Keratinocyte (primary cell): ENCODE data around the gene CCT7.

Source experiments
- EZH2 ChIP-seq: IDR thresholded peaks from one replicate; pipeline ENCODE4 v1.6.1; 2012; ENCODE audit warnings: inconsistent platforms, mild to moderate bottlenecking, low read length, moderate library complexity
- TF ChIP-seq, protein P1 (sequence below), 3 experiments: IDR thresholded peaks in 1 of 3; conservative IDR thresholded peaks in 1 of 3; optimal IDR thresholded peaks in 1 of 3; 2 replicates in 2 of 3; 3 replicates in 1 of 3; pipeline versions ENCODE3 to v1.5.1; 2011; ENCODE audit warnings: low read length in 3 of 3, mild to moderate bottlenecking in 3 of 3, moderate library complexity in 2 of 3, control low read depth in 1 of 3, inconsistent platforms in 1 of 3; ENCODE audit not compliant: insufficient read depth in 2 of 3; ENCODE audit errors: extremely low read depth in 1 of 3

- TF ChIP-seq, protein P1, sequence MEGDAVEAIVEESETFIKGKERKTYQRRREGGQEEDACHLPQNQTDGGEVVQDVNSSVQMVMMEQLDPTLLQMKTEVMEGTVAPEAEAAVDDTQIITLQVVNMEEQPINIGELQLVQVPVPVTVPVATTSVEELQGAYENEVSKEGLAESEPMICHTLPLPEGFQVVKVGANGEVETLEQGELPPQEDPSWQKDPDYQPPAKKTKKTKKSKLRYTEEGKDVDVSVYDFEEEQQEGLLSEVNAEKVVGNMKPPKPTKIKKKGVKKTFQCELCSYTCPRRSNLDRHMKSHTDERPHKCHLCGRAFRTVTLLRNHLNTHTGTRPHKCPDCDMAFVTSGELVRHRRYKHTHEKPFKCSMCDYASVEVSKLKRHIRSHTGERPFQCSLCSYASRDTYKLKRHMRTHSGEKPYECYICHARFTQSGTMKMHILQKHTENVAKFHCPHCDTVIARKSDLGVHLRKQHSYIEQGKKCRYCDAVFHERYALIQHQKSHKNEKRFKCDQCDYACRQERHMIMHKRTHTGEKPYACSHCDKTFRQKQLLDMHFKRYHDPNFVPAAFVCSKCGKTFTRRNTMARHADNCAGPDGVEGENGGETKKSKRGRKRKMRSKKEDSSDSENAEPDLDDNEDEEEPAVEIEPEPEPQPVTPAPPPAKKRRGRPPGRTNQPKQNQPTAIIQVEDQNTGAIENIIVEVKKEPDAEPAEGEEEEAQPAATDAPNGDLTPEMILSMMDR (optimal IDR thresholded peaks at IDR 0.05 in 1 of 3, IDR thresholded peaks at IDR 0.05 in 1 of 3, conservative IDR thresholded peaks at IDR 0.05 in 1 of 3; ENCODE audit: extremely low read depth in 1 of 3, insufficient read depth in 2 of 3, low read length in 3 of 3), result no peak
- TF ChIP-seq EZH2, result no peak
Measured at GRCh38 chr2:73223821-73224220, 10.3 kb upstream of the CCT7 start.
